C4-2B (cell line): ENCODE results near the gene ANKS1B.

Experiments used
- CTCF ChIP-seq: fragments of 450-650 bp; conservative IDR thresholded peaks from 2 replicates; pipeline ENCODE4 v1.5.1; 2017; ENCODE audit warnings: mild to moderate bottlenecking
- ZFX ChIP-seq: fragments of 450-650 bp; IDR thresholded peaks from 2 replicates; pipeline ENCODE4 v1.6.1; 2017

- TF ChIP-seq CTCF (no peak), ZFX (no peak)
Measured at GRCh38 chr12:100020370-100020769, 35.6 kb upstream of the ANKS1B start.
